Upper lobe of right lung (tissue), 1 donor: Measurements from ENCODE around the gene AHNAK. TPM values are rescaled to one million over a fixed set of nuclear protein-coding genes. Genes with fewer than 3 reads are reported as not detected.

Source experiments
- ATAC-seq: fragments of 200-7000 bp; cut with Tn5 transposase; one replicate; pipeline ENCODE4 v1.9.1; 2020; ENCODE audit warnings: mild to moderate bottlenecking, moderate library complexity
- DNase-seq: peaks from one replicate; pipeline ENCODE4 v3.0.0-alpha.2; 2020
- H3K27ac ChIP-seq: fragments of 200-600 bp; one replicate; pipeline ENCODE4 v1.8.0; 2022
- H3K27me3 ChIP-seq: fragments of 200-600 bp; one replicate; pipeline ENCODE4 v1.8.0; 2022; ENCODE audit warnings: mild to moderate bottlenecking
- H3K36me3 ChIP-seq: fragments of 200-600 bp; one replicate; pipeline ENCODE4 v1.8.0; 2022
- H3K4me1 ChIP-seq: fragments of 200-600 bp; one replicate; pipeline ENCODE4 v1.8.0; 2022
- H3K4me3 ChIP-seq: fragments of 200-600 bp; one replicate; pipeline ENCODE4 v1.8.0; 2022; ENCODE audit warnings: mild to moderate bottlenecking
- H3K9me3 ChIP-seq: fragments of 200-600 bp; one replicate; pipeline ENCODE4 v1.8.0; 2022
- intact Hi-C: fragments of 100-400 bp; cut with DNase I; formaldehyde crosslinking; loops from one replicate; pipeline ENCODE4 v1.11.0; 2022
- total RNA-seq: library from RNA; stranded (reverse); fragmentation: NEBNext Ultra II Directional; extraction: Animal tissue kit (Norgen Biotek cat#: 25700); gene quantifications from one replicate; pipeline ENCODE4 v1.2.1, GENCODE V29; 2021
- TF ChIP-seq, protein P1 (sequence below): fragments of 200-600 bp; IDR thresholded peaks from one replicate; pipeline ENCODE4 v1.8.0; 2022; ENCODE audit warnings: antibody characterized with exemption
- donor health status: DM: no; HTN: yes; CAD: no; lungs with severe emphysema.

Gene AHNAK
- total RNA-seq, 1 donor from 2014 or later = 819 TPM

DNA sequence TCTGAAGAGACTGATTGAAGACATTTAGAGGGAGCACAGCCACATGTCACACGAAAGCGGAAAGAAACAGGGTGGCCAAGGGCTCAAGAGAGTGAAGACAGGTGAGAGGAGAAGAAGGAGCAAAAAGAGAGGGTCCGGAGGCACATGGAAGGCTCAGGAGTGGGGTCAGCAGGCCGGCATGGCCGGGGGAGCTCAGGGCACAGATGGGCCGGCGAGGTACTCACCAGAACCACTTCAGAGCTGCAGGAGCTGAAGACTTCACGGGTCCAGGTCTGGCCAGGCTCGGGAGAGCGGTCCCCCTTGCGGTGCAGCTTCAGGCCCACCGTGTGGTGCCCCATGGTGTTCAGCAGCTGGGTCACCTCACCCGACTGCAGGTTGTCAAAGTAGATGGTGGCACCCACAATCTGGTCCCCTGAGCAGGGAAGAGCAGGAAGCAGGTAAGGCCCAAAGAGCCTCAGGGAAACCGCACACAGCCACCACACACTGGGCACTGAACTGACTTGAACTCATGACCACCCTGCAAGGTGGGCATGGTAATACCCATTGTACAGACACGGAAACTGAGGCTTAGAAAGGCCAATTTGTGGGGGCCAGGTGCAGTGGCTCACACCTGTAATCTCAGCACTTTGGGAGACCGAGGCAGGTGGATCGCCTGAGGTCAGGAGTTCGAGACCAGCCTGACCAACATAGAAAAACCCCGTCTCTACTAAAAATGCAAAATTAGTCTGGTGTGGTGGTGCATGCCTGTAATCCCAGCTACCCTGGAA, 11.6 kb downstream of the AHNAK start:
- Histone ChIP-seq H3K36me3 (peaks cover 71% of the 10 kb centered on the region), H3K27ac (no peak overlapping the region), H3K9me3 (no peaks in the 10 kb centered on the region), H3K4me3 (no peak overlapping the region), H3K27me3 (no peaks in the 10 kb centered on the region), H3K4me1 (peaks cover 31% of the 10 kb centered on the region)
- ATAC-seq (no peak), DNase-seq (no peak)
- TF ChIP-seq, protein P1, sequence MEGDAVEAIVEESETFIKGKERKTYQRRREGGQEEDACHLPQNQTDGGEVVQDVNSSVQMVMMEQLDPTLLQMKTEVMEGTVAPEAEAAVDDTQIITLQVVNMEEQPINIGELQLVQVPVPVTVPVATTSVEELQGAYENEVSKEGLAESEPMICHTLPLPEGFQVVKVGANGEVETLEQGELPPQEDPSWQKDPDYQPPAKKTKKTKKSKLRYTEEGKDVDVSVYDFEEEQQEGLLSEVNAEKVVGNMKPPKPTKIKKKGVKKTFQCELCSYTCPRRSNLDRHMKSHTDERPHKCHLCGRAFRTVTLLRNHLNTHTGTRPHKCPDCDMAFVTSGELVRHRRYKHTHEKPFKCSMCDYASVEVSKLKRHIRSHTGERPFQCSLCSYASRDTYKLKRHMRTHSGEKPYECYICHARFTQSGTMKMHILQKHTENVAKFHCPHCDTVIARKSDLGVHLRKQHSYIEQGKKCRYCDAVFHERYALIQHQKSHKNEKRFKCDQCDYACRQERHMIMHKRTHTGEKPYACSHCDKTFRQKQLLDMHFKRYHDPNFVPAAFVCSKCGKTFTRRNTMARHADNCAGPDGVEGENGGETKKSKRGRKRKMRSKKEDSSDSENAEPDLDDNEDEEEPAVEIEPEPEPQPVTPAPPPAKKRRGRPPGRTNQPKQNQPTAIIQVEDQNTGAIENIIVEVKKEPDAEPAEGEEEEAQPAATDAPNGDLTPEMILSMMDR = no peak
- intact Hi-C loops = loop anchor here (10.0 kb wide), 1 partner anchor 110 kb away; no protein-coding TSS in a partner anchor

DNA sequence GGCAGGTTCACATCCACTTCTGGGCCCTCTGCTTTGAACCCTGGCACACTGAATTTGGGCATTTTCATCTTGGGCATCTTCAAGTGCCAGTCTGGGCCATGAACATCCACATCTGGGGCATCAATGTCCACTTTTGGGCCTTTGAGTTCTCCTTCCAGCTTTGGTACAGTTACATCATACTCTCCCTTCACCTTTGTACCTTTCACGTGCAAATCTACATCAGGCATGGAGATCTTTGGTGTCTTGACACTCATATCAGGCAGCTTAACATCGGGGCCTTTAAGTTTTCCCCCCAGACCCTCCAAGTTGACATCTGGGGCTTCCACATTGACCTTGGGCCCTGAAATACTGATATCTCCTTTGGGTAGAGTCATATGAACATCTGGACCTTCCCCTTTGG, 14.5 kb downstream of the AHNAK start:
- ATAC-seq = no peak
- Histone ChIP-seq H3K27me3 (no peaks in the 10 kb centered on the region), H3K4me3 (no peak overlapping the region), H3K9me3 (no peaks in the 10 kb centered on the region), H3K27ac (no peak overlapping the region), H3K4me1 (peaks cover 3% of the 10 kb centered on the region), H3K36me3 (peaks cover 92% of the 10 kb centered on the region)
- no peak for DNase-seq
- intact Hi-C loops = loop anchor here (10.0 kb wide), 1 partner anchor 107 kb away; no protein-coding TSS in a partner anchor
- TF ChIP-seq, protein P1 = no peak

DNA sequence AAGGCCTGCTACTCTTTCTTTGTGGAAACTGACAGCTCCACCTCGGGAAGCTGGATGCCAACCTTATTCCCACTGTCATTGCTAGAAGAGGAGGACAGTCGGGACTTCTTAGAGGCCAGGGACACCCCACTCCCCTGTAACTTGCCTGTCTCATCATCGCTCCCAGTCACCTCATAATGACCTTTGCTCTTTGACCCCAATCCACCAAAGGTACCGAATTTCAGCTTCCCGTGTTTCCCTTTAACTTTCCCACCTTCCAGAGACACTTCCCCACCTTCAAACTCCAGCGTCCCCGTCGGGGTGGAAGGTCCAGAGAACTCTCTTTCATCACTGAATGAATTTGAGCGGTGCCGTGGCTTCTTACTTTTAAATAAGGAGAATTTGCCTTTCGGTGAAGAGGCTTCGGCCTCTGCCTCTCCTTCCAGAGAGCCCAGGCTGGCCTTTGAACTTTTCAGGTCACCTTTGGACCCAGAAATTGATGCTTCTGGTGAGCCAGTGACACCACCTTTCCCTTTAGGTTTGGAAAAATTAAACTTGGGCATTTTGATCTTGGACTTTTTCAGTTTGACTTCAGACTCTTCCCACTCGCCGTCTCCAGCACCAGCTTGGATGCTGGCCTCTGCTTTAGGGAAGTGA, 29.8 kb downstream of the AHNAK start:
- no peaks in the 10 kb centered on the region for H3K9me3 ChIP-seq
- TF ChIP-seq, protein P1 = no peak
- ATAC-seq (no peak), DNase-seq (no peak)
- H3K27ac ChIP-seq = no peak overlapping the region
- no peak overlapping the region for H3K4me3 ChIP-seq
- intact Hi-C loops = no loop called here
- H3K4me1 ChIP-seq = no peaks in the 10 kb centered on the region
- peaks cover 74% of the 10 kb centered on the region for H3K36me3 ChIP-seq
- H3K27me3 ChIP-seq = no peaks in the 10 kb centered on the region

DNA sequence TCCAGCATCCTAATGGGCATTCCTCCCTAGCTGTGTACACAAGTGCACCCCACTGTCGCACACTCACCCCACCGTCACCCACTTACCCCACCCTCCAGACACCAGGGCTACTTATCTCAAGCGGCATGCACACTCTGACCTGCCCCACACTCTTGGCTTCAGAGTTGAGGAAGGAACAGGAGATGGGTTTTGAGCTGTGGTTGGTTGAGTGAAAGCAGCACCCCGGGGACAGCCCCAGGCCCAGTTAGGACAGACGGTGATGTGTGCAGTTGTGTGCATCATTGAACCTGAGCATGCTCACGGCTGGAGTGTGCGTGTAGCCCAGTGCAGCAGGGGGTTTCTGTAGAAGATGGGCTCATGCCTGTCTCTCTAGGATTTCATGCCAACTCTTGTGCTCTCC, 32.5 kb downstream of the AHNAK start:
- Histone ChIP-seq H3K9me3 (no peaks in the 10 kb centered on the region), H3K27me3 (no peaks in the 10 kb centered on the region), H3K4me1 (peaks cover 8% of the 10 kb centered on the region), H3K27ac (no peak overlapping the region), H3K36me3 (peaks cover 47% of the 10 kb centered on the region), H3K4me3 (no peak overlapping the region)
- TF ChIP-seq, protein P1 = no peak
- DNase-seq = no peak
- intact Hi-C loops = no loop called here
- ATAC-seq = peak; percentile 6

DNA sequence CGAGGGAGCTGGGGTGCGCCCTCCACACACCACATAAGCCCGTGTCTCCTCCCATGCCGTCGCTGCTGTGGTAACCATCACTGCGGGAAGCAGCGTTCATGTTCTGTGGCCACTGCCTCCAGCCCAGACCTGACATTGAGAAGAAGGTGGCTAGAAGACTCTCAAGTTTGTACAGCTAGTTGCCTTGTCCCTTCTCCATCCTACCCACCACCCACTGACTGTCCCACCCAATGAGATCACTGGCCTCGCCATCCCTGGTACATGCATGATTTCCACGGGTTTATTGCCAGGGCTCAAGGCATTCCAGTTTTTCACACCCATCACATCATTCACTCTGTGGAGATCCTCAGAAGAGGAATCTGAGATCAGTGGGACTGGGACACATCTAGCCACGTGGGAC, 33.0 kb downstream of the AHNAK start:
- ATAC-seq (no peak), DNase-seq (no peak)
- peaks cover 12% of the 10 kb centered on the region for H3K4me1 ChIP-seq
- H3K27me3 ChIP-seq = no peaks in the 10 kb centered on the region
- no peak overlapping the region for H3K27ac ChIP-seq
- no peaks in the 10 kb centered on the region for H3K9me3 ChIP-seq
- intact Hi-C loops = no loop called here
- no peak overlapping the region for H3K4me3 ChIP-seq
- TF ChIP-seq, protein P1 = no peak
- H3K36me3 ChIP-seq = peaks cover 41% of the 10 kb centered on the region
